ENCODE measurements around the gene RGS9BP. TPM values are rescaled to one million over a fixed set of nuclear protein-coding genes. Genes with fewer than 3 reads are reported as not detected.

Gene RGS9BP
- total and polyA plus RNA-seq, 2 donors from 2014 or later: 0.39 to 0.72 TPM

- no peak for FAIRE-seq
- intact Hi-C loops (cut with DNase I): no loop called here
Observed at GRCh38 chr19:32671883-32672593, 3.6 kb upstream of the RGS9BP start.

GRCh38 chr19:32672841-32673240 lies 2.8 kb upstream of the RGS9BP start:
- H3K9ac ChIP-seq (ENCODE audit: low read length in 3 of 3): no peak overlapping the region
- peaks cover 6% of the 10 kb centered on the region for H3K27me3 ChIP-seq (ENCODE audit: control insufficient read depth, insufficient read depth, low read length)
- no peak for TF ChIP-seq CTCF (IDR thresholded peaks at IDR 0.05; ENCODE audit: borderline replicate concordance, extremely low read depth, insufficient read depth)
- H3K36me3 ChIP-seq (ENCODE audit: control insufficient read depth in 2 of 3, insufficient read depth in 3 of 3, low read length in 3 of 3): no peaks in the 10 kb centered on the region
- H3K4me1 ChIP-seq (ENCODE audit: control insufficient read depth in 2 of 3, insufficient read depth in 2 of 3, low read depth in 1 of 3, low read length in 3 of 3): peaks cover 0 to 17% (median 0%) of the 10 kb centered on the region in 3 donors
- no peaks in the 10 kb centered on the region for H3K9me3 ChIP-seq (ENCODE audit: control insufficient read depth in 2 of 3, insufficient read depth in 1 of 3, low read length in 3 of 3)
- no peak overlapping the region for H3K4me3 ChIP-seq (ENCODE audit: low read length in 3 of 3)
- DNase-seq (no peak), FAIRE-seq (no peak)
- intact Hi-C loops (cut with DNase I): no loop called here
- H3K27ac ChIP-seq (ENCODE audit: low read depth in 2 of 2, low read length in 2 of 2): no peak overlapping the region

More at GRCh38 chr19:32671883-32672593, 3.6 kb upstream of the RGS9BP start:
- DNase-seq: no peak
- no peak overlapping the region for H3K4me3 ChIP-seq (ENCODE audit: low read length in 3 of 3)
- H3K9me3 ChIP-seq (ENCODE audit: control insufficient read depth in 2 of 3, insufficient read depth in 1 of 3, low read length in 3 of 3): no peaks in the 10 kb centered on the region
- no peak for TF ChIP-seq CTCF (IDR thresholded peaks at IDR 0.05; ENCODE audit: borderline replicate concordance, extremely low read depth, insufficient read depth)
- H3K36me3 ChIP-seq (ENCODE audit: control insufficient read depth in 2 of 3, insufficient read depth in 3 of 3, low read length in 3 of 3): no peaks in the 10 kb centered on the region
- H3K4me1 ChIP-seq (ENCODE audit: control insufficient read depth in 2 of 3, insufficient read depth in 2 of 3, low read depth in 1 of 3, low read length in 3 of 3): peaks cover 0 to 17% (median 0%) of the 10 kb centered on the region in 3 donors
- no peak overlapping the region for H3K27ac ChIP-seq (ENCODE audit: low read depth in 2 of 2, low read length in 2 of 2)
- no peak overlapping the region for H3K9ac ChIP-seq (ENCODE audit: low read length in 3 of 3)
- peaks cover 2% of the 10 kb centered on the region for H3K27me3 ChIP-seq (ENCODE audit: control insufficient read depth, insufficient read depth, low read length)

GRCh38 chr19:32673573-32673972 lies 2.1 kb upstream of the RGS9BP start:
- peaks cover 9% of the 10 kb centered on the region for H3K27me3 ChIP-seq (ENCODE audit: control insufficient read depth, insufficient read depth, low read length)
- intact Hi-C loops (cut with DNase I): no loop called here
- TF ChIP-seq CTCF (IDR thresholded peaks at IDR 0.05; ENCODE audit: borderline replicate concordance, extremely low read depth, insufficient read depth): no peak
- no peak overlapping the region for H3K4me3 ChIP-seq (ENCODE audit: low read length in 3 of 3)
- H3K9ac ChIP-seq (ENCODE audit: low read length in 3 of 3): no peak overlapping the region
- no peak overlapping the region for H3K27ac ChIP-seq (ENCODE audit: low read depth in 2 of 2, low read length in 2 of 2)
- H3K9me3 ChIP-seq (ENCODE audit: control insufficient read depth in 2 of 3, insufficient read depth in 1 of 3, low read length in 3 of 3): no peaks in the 10 kb centered on the region
- DNase-seq: peak in 2 of 5 donors; percentile 44 to 57
- H3K36me3 ChIP-seq (ENCODE audit: control insufficient read depth in 2 of 3, insufficient read depth in 3 of 3, low read length in 3 of 3): no peaks in the 10 kb centered on the region
- FAIRE-seq: no peak
- peaks cover 0 to 17% (median 0%) of the 10 kb centered on the region in 3 donors for H3K4me1 ChIP-seq (ENCODE audit: control insufficient read depth in 2 of 3, insufficient read depth in 2 of 3, low read depth in 1 of 3, low read length in 3 of 3)

All from kidney (tissue), 14 donors.